Measurements from ENCODE around the gene SIM2. TPM values are rescaled to one million over a fixed set of nuclear protein-coding genes. Genes with fewer than 3 reads are reported as not detected.

The SIM2 gene
- total and polyA plus RNA-seq, 2 donors (not counting 1 experiment from before 2014, with no cell fraction given), result not detected

DNA sequence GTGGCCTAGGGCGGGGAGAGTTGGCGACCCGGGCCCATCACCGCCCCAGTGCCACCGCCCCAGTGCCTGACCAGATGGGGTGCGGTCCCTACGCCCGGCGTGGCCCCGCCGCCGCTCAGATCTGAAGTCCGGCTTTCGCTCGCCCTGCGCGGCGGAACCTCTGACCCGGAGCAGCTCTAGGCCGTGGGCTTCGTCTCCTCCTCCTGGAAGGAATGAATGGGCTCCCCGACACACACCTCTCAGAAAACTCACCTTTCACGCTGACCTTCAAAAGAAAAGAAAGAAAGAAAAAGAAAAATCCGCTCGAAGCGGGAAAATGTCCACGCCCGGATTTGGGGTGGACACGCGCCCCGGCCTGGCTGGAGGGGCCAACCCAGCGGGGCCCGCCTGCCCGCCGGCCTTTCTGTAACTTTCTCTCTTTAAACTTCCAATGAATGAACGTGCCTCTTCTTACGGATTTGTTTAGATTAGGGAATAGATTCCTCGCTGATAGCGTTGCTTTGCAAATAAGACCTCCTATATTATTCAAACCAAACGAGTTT, 5.4 kb upstream of the SIM2 start:
- H3K4me2 ChIP-seq (replicated peaks; ENCODE audit: low read depth, low read length, poor library complexity, severe bottlenecking), result no peak overlapping the region

DNA sequence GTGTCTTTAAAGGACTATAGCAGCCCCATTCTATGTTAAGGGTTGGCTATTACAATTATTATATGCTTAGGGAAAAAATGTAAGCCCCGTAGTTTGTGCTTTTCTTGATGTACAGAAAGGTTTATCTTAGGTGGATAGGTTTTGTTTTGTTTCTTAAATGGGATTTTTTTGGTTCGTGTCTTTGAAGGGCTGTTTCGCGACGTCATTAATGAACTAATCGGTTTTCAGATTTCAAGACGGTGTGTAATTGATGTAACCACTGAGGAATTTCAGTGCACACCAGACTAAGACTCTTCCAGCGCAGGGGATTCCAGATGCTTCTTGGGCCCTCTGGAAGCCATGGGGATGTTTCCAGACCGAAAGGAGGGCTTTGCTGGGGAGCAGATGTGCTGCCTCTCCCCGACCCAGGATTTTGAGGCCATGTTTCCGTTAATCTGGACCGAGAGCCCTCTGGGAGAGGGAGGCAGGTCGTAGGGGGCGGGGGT, 4.8 kb upstream of the SIM2 start:
- H3K27ac ChIP-seq (ENCODE audit: low read length in 2 of 2), result no peak overlapping the region
- TF ChIP-seq EZH2 (IDR thresholded peaks at IDR 0.05; ENCODE audit: borderline replicate concordance, insufficient read depth, low read depth, low read length, poor library complexity, severe bottlenecking), result no peak
- TF ChIP-seq, protein P1, sequence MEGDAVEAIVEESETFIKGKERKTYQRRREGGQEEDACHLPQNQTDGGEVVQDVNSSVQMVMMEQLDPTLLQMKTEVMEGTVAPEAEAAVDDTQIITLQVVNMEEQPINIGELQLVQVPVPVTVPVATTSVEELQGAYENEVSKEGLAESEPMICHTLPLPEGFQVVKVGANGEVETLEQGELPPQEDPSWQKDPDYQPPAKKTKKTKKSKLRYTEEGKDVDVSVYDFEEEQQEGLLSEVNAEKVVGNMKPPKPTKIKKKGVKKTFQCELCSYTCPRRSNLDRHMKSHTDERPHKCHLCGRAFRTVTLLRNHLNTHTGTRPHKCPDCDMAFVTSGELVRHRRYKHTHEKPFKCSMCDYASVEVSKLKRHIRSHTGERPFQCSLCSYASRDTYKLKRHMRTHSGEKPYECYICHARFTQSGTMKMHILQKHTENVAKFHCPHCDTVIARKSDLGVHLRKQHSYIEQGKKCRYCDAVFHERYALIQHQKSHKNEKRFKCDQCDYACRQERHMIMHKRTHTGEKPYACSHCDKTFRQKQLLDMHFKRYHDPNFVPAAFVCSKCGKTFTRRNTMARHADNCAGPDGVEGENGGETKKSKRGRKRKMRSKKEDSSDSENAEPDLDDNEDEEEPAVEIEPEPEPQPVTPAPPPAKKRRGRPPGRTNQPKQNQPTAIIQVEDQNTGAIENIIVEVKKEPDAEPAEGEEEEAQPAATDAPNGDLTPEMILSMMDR (IDR thresholded peaks at IDR 0.05), result no peak
- peaks cover 0 to 86% (median 65%) of the 10 kb centered on the region in 4 experiments for H3K27me3 ChIP-seq (replicated peaks in 1 of 4; ENCODE audit: control extremely low read depth in 1 of 4, control insufficient read depth in 3 of 4, insufficient read depth in 4 of 4, low read length in 3 of 4)
- H3K79me2 ChIP-seq (ENCODE audit: control insufficient read depth, insufficient read depth, low read length), result no peaks in the 10 kb centered on the region
- intact Hi-C loops (cut with micrococcal nuclease), result no loop called here
- Mint-ChIP-seq H3K9me3 (ENCODE audit: insufficient read depth) (no peaks in the 10 kb centered on the region), H3K27ac (no peak overlapping the region), H3K27me3 (peaks cover 56% of the 10 kb centered on the region), H3K4me1 (peaks cover 3% of the 10 kb centered on the region), H3K4me3 (no peak overlapping the region)
- WGBS (ENCODE audit: insufficient coverage), result 15% methylated on average over 14 of the region's 14 CpGs
- H3K9ac ChIP-seq (ENCODE audit: low read length), result no peak overlapping the region
- no peaks in the 10 kb centered on the region for H4K20me1 ChIP-seq (ENCODE audit: control insufficient read depth, insufficient read depth, low read length, poor library complexity, severe bottlenecking)
- H3K36me3 ChIP-seq (replicated peaks in 1 of 2; ENCODE audit: control extremely low read depth in 1 of 2, control insufficient read depth in 1 of 2, extremely low read depth in 1 of 2, insufficient read depth in 2 of 2, low read length in 1 of 2), result no peaks in the 10 kb centered on the region
- H3K4me3 ChIP-seq (ENCODE audit: control extremely low read depth in 1 of 5, extremely low read depth in 1 of 5, insufficient read depth in 1 of 5, low read depth in 2 of 5, low read length in 4 of 5), result no peak overlapping the region
- H3K4me2 ChIP-seq (replicated peaks; ENCODE audit: low read depth, low read length, poor library complexity, severe bottlenecking), result no peak overlapping the region
- DNase-seq (peak; percentile 10), ATAC-seq (ENCODE audit: low read depth) (no peak)
- ChIA-PET POLR2A (no interaction called here), CTCF (no interaction called here)
- H2AFZ ChIP-seq (ENCODE audit: insufficient read depth, low read depth, low read length, poor library complexity, severe bottlenecking), result no peak overlapping the region
- peaks cover 0 to 46% (median 0%) of the 10 kb centered on the region in 3 donors for H3K9me3 ChIP-seq (ENCODE audit: control extremely low read depth in 1 of 3, control insufficient read depth in 2 of 3, insufficient read depth in 1 of 3, low read length in 2 of 3)
- peaks cover 9 to 11% of the 10 kb centered on the region in 2 donors for H3K4me1 ChIP-seq (ENCODE audit: control insufficient read depth in 2 of 2, insufficient read depth in 2 of 2, low read length in 2 of 2)

More for the DNA sequence above, 5.4 kb upstream of the SIM2 start:
- no peak for DNase-seq
- peaks cover 0 to 46% (median 0%) of the 10 kb centered on the region in 3 donors for H3K9me3 ChIP-seq (ENCODE audit: control extremely low read depth in 1 of 3, control insufficient read depth in 2 of 3, insufficient read depth in 1 of 3, low read length in 2 of 3)
- H3K9me3 Mint-ChIP-seq (ENCODE audit: insufficient read depth), result no peaks in the 10 kb centered on the region
- H3K36me3 ChIP-seq (replicated peaks in 1 of 2; ENCODE audit: control extremely low read depth in 1 of 2, control insufficient read depth in 1 of 2, extremely low read depth in 1 of 2, insufficient read depth in 2 of 2, low read length in 1 of 2), result no peaks in the 10 kb centered on the region
- H3K9ac ChIP-seq (ENCODE audit: low read length), result no peak overlapping the region
- H3K4me3 ChIP-seq (ENCODE audit: control extremely low read depth in 1 of 5, extremely low read depth in 1 of 5, insufficient read depth in 1 of 5, low read depth in 2 of 5, low read length in 4 of 5), result no peak overlapping the region
- H3K79me2 ChIP-seq (ENCODE audit: control insufficient read depth, insufficient read depth, low read length), result no peaks in the 10 kb centered on the region
- H3K4me1 Mint-ChIP-seq, result peaks cover 3% of the 10 kb centered on the region
- H3K27ac Mint-ChIP-seq, result no peak overlapping the region
- ChIA-PET POLR2A (no interaction called here), CTCF (no interaction called here)
- no peak overlapping the region for H3K4me3 Mint-ChIP-seq
- H2AFZ ChIP-seq (ENCODE audit: insufficient read depth, low read depth, low read length, poor library complexity, severe bottlenecking), result no peak overlapping the region
- no peak for ATAC-seq (ENCODE audit: low read depth)
- intact Hi-C loops (cut with micrococcal nuclease), result no loop called here
- H3K27ac ChIP-seq (ENCODE audit: low read length in 2 of 2), result no peak overlapping the region
- H3K27me3 ChIP-seq (replicated peaks in 1 of 4; ENCODE audit: control extremely low read depth in 1 of 4, control insufficient read depth in 3 of 4, insufficient read depth in 4 of 4, low read length in 3 of 4), result peaks cover 0 to 85% (median 66%) of the 10 kb centered on the region in 4 experiments
- no peaks in the 10 kb centered on the region for H4K20me1 ChIP-seq (ENCODE audit: control insufficient read depth, insufficient read depth, low read length, poor library complexity, severe bottlenecking)
- TF ChIP-seq EZH2 (IDR thresholded peaks at IDR 0.05; ENCODE audit: borderline replicate concordance, insufficient read depth, low read depth, low read length, poor library complexity, severe bottlenecking), result no peak
- TF ChIP-seq, protein P1 (IDR thresholded peaks at IDR 0.05), result no peak
- H3K27me3 Mint-ChIP-seq, result peaks cover 59% of the 10 kb centered on the region
- WGBS (ENCODE audit: insufficient coverage), result 20% methylated on average over 30 of the region's 40 CpGs
- H3K4me1 ChIP-seq (ENCODE audit: control insufficient read depth in 2 of 2, insufficient read depth in 2 of 2, low read length in 2 of 2), result peaks cover 9 to 11% of the 10 kb centered on the region in 2 donors

Measured in B cell (primary cell).